Measurements from ENCODE around the gene CLEC5A. TPM values are rescaled to one million over a fixed set of nuclear protein-coding genes. Genes with fewer than 3 reads are reported as not detected.

CLEC5A gene
- polyA plus RNA-seq, 1 donor (not counting 4 experiments of a cell fraction or from before 2014, with no cell fraction given), result 0.05 TPM

DNA sequence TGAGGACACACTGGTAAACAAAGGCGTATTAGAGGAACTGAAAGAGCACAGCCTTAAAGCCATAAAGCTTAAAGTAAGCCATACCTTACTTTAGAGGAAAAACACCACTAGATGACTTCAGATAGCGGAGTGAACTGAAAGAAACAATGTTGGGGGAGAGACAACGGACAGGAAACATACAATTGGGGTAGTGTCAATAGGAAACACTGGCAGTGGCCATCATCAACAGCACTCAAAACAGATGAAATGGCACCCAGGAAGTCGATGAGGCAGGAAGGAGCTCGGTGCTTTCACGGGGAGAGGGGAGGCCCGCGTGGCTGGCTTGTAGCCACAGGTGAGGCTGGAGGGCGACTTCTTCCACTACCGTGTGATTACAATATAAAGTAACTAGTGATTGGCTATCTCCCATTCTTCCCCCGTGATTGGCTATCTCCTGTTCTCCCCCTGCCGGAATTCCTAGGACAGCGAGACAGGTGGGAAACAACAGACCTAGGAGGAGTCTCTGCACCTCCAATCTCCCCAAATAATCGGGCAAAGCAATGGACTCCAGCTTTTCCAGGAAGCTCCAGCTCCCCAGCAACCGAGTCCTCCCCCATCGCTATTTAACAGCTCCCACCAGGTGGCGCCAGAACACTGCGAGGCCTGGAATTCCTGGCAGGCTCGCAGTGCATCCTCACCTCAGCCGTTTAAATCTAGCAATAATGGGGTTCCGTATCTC, 29.2 kb upstream of the CLEC5A start:
- H3K27me3 ChIP-seq (ENCODE audit: control insufficient read depth, extremely low read depth, insufficient read depth, low read length), result no peaks in the 10 kb centered on the region
- no peaks in the 10 kb centered on the region for H4K20me1 ChIP-seq (ENCODE audit: control insufficient read depth, extremely low read depth, insufficient read depth, low read length)
- no peaks in the 10 kb centered on the region for H3K9me1 ChIP-seq (ENCODE audit: control insufficient read depth, extremely low read depth, insufficient read depth, low read length)
- H3K36me3 ChIP-seq (ENCODE audit: control insufficient read depth in 2 of 2, extremely low read depth in 1 of 2, insufficient read depth in 2 of 2, low read length in 2 of 2), result no peaks in the 10 kb centered on the region
- dilution Hi-C loops (cut with MboI; ENCODE audit: extremely low pct_ligation_motif_present, low sequenced_read_pairs), result no loop called here
- DNase-seq (ENCODE audit: low read depth, low spot score) (no peak), FAIRE-seq (peak; percentile 92)
- peak overlapping the region; percentile 96 for H2AFZ ChIP-seq (ENCODE audit: control insufficient read depth, low read length)
- peak overlapping the region; percentile 24 for H3K27ac ChIP-seq (ENCODE audit: control insufficient read depth, insufficient read depth, low read length)
- peak overlapping the region; percentile 82 for H3K4me2 ChIP-seq (ENCODE audit: control insufficient read depth, extremely low read depth, insufficient read depth, low read depth, low read length)
- peak overlapping the region; percentile 25 to 56 (median 43) for H3K4me3 ChIP-seq (ENCODE audit: control insufficient read depth in 2 of 3, extremely low read depth in 1 of 3, insufficient read depth in 2 of 3, low read depth in 1 of 3, low read length in 3 of 3)
- no peaks in the 10 kb centered on the region for H3K9me3 ChIP-seq (ENCODE audit: control insufficient read depth, low read depth, low read length)
- H3K4me1 ChIP-seq (ENCODE audit: control insufficient read depth, extremely low read depth, insufficient read depth, low read length), result peaks cover 12% of the 10 kb centered on the region
- H3K79me2 ChIP-seq (ENCODE audit: control insufficient read depth, insufficient read depth, low read length), result no peaks in the 10 kb centered on the region
- TF ChIP-seq, protein P1, sequence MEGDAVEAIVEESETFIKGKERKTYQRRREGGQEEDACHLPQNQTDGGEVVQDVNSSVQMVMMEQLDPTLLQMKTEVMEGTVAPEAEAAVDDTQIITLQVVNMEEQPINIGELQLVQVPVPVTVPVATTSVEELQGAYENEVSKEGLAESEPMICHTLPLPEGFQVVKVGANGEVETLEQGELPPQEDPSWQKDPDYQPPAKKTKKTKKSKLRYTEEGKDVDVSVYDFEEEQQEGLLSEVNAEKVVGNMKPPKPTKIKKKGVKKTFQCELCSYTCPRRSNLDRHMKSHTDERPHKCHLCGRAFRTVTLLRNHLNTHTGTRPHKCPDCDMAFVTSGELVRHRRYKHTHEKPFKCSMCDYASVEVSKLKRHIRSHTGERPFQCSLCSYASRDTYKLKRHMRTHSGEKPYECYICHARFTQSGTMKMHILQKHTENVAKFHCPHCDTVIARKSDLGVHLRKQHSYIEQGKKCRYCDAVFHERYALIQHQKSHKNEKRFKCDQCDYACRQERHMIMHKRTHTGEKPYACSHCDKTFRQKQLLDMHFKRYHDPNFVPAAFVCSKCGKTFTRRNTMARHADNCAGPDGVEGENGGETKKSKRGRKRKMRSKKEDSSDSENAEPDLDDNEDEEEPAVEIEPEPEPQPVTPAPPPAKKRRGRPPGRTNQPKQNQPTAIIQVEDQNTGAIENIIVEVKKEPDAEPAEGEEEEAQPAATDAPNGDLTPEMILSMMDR (optimal IDR thresholded peaks at IDR 0.05 in 1 of 3, IDR thresholded peaks at IDR 0.05 in 1 of 3, conservative IDR thresholded peaks at IDR 0.05 in 1 of 3; ENCODE audit: extremely low read depth in 1 of 3, insufficient read depth in 2 of 3, low read length in 3 of 3), result peak; percentile 94 to 96 (median 94)
- no peak for TF ChIP-seq EZH2 (IDR thresholded peaks at IDR 0.05; ENCODE audit: low read length)
- H3K9ac ChIP-seq (ENCODE audit: control insufficient read depth, extremely low read depth, insufficient read depth, low read length), result peak overlapping the region; percentile 33

DNA sequence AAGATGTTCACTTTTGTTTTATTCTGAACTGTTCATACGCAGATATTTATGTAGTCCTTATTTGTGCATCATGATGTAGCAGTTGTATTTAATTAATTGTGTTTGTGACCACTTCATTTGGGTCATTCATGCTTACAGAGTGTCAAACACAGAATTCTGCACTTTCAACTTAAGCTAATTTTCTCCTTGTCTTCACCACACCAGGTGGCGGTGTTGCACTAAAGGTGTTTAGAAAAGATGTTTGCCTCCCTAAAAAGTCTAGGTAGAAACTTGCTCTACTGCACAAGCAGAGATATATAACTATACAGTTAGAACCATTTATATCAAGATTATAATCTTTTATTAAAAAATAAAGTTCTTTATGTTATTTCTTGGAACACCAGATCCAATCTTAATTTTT, 28.1 kb upstream of the CLEC5A start:
- H3K9ac ChIP-seq (ENCODE audit: control insufficient read depth, extremely low read depth, insufficient read depth, low read length), result no peak overlapping the region
- H3K9me3 ChIP-seq (ENCODE audit: control insufficient read depth, low read depth, low read length), result no peaks in the 10 kb centered on the region
- no peaks in the 10 kb centered on the region for H4K20me1 ChIP-seq (ENCODE audit: control insufficient read depth, extremely low read depth, insufficient read depth, low read length)
- H3K27ac ChIP-seq (ENCODE audit: control insufficient read depth, insufficient read depth, low read length), result no peak overlapping the region
- no peaks in the 10 kb centered on the region for H3K9me1 ChIP-seq (ENCODE audit: control insufficient read depth, extremely low read depth, insufficient read depth, low read length)
- no peak overlapping the region for H3K4me2 ChIP-seq (ENCODE audit: control insufficient read depth, extremely low read depth, insufficient read depth, low read depth, low read length)
- peak; percentile 1 for DNase-seq (ENCODE audit: low read depth, low spot score)
- H3K27me3 ChIP-seq (ENCODE audit: control insufficient read depth, extremely low read depth, insufficient read depth, low read length), result no peaks in the 10 kb centered on the region
- dilution Hi-C loops (cut with MboI; ENCODE audit: extremely low pct_ligation_motif_present, low sequenced_read_pairs), result no loop called here
- peaks cover 12% of the 10 kb centered on the region for H3K4me1 ChIP-seq (ENCODE audit: control insufficient read depth, extremely low read depth, insufficient read depth, low read length)
- no peak overlapping the region for H3K4me3 ChIP-seq (ENCODE audit: control insufficient read depth in 2 of 3, extremely low read depth in 1 of 3, insufficient read depth in 2 of 3, low read depth in 1 of 3, low read length in 3 of 3)
- H2AFZ ChIP-seq (ENCODE audit: control insufficient read depth, low read length), result no peak overlapping the region
- H3K36me3 ChIP-seq (ENCODE audit: control insufficient read depth in 2 of 2, extremely low read depth in 1 of 2, insufficient read depth in 2 of 2, low read length in 2 of 2), result no peaks in the 10 kb centered on the region
- FAIRE-seq, result peak; percentile 83
- TF ChIP-seq, protein P1 (optimal IDR thresholded peaks at IDR 0.05 in 1 of 3, IDR thresholded peaks at IDR 0.05 in 1 of 3, conservative IDR thresholded peaks at IDR 0.05 in 1 of 3; ENCODE audit: extremely low read depth in 1 of 3, insufficient read depth in 2 of 3, low read length in 3 of 3), result peak; percentile 43 to 49 (median 43)
- TF ChIP-seq EZH2 (IDR thresholded peaks at IDR 0.05; ENCODE audit: low read length), result no peak
- no peaks in the 10 kb centered on the region for H3K79me2 ChIP-seq (ENCODE audit: control insufficient read depth, insufficient read depth, low read length)
